HG03045 (cell line): ENCODE results near the gene CMSS1.

ENCODE experiments used
- ATAC-seq: cut with Tn5 transposase; IDR thresholded peaks from one replicate; pipeline ENCODE4 v1.9.1; 2021; ENCODE audit warnings: mild to moderate bottlenecking, moderate library complexity; ENCODE audit not compliant: unreplicated experiment

CMSS1 gene

GRCh38 chr3:99928771-99929744 lies 111.4 kb downstream of the CMSS1 start:
- ATAC-seq, result no peak

- no peak for ATAC-seq
Measured at GRCh38 chr3:99929745-99930139, 112.1 kb downstream of the CMSS1 start.

GRCh38 chr3:99931059-99931458 lies 113.4 kb downstream of the CMSS1 start:
- ATAC-seq, result no peak

GRCh38 chr3:99933971-99934750 lies 116.5 kb downstream of the CMSS1 start:
- ATAC-seq, result no peak

- ATAC-seq, result no peak
Measured at GRCh38 chr3:99934975-99935797, 117.5 kb downstream of the CMSS1 start.

GRCh38 chr3:99938270-99938911 lies 120.7 kb downstream of the CMSS1 start:
- no peak for ATAC-seq

GRCh38 chr3:99939876-99940275 lies 122.2 kb downstream of the CMSS1 start:
- no peak for ATAC-seq

GRCh38 chr3:99940350-99940749 lies 122.7 kb downstream of the CMSS1 start:
- ATAC-seq, result no peak

GRCh38 chr3:99941211-99941610 lies 123.5 kb downstream of the CMSS1 start:
- no peak for ATAC-seq

GRCh38 chr3:99943931-99944761 lies 126.5 kb downstream of the CMSS1 start:
- ATAC-seq, result no peak

- ATAC-seq, result no peak
Measured at GRCh38 chr3:99945328-99945995, 127.8 kb downstream of the CMSS1 start.

- no peak for ATAC-seq
Measured at GRCh38 chr3:99947356-99947755, 129.7 kb downstream of the CMSS1 start.

GRCh38 chr3:99948467-99949089 lies 130.9 kb downstream of the CMSS1 start:
- no peak for ATAC-seq

GRCh38 chr3:99949956-99950670 lies 132.5 kb downstream of the CMSS1 start:
- no peak for ATAC-seq

- no peak for ATAC-seq
Measured at GRCh38 chr3:99950921-99951320, 133.3 kb downstream of the CMSS1 start.

GRCh38 chr3:99951701-99952100 lies 134.0 kb downstream of the CMSS1 start:
- no peak for ATAC-seq

GRCh38 chr3:99952306-99952705 lies 134.6 kb downstream of the CMSS1 start:
- no peak for ATAC-seq

- no peak for ATAC-seq
Measured at GRCh38 chr3:99953596-99953995, 135.9 kb downstream of the CMSS1 start.
